Choroid plexus epithelial cell (primary cell): ENCODE measurements around the gene HAL.

Experiments
- DNase-seq: peaks from one replicate; pipeline ENCODE4 v3.0.0-alpha.2; 2010; ENCODE audit warnings: low read depth
- H3K4me3 ChIP-seq: 2 replicates; pipeline ENCODE4 v1.5.1; 2011; ENCODE audit warnings: low read depth, mild to moderate bottlenecking, control low read depth, low read length, moderate library complexity
- TF ChIP-seq, protein P1 (sequence below): conservative IDR thresholded peaks from 2 replicates; pipeline ENCODE4 v1.5.1; 2011; ENCODE audit warnings: low read depth, mild to moderate bottlenecking, control low read depth, inconsistent platforms, low read length, moderate library complexity

Gene HAL

DNA sequence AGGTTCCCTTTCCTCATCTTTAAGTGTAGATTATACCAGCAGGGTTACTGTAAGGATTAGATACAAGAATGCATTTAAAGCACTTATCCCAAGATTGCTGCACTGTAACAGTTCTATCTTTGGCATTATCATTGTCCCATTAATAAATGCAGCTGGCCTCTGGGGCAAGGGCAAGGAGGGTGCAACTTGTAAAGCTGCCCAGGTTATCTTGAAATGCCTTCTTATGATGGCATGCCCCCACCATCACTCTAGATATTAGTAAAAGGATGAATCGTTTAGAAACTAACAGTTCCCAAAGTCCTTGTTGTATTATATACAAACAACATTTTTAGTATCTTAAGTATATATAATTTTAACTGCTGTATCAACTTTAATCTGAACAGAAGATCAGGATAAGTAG lies 32.4 kb upstream of the HAL start:
- TF ChIP-seq, protein P1, sequence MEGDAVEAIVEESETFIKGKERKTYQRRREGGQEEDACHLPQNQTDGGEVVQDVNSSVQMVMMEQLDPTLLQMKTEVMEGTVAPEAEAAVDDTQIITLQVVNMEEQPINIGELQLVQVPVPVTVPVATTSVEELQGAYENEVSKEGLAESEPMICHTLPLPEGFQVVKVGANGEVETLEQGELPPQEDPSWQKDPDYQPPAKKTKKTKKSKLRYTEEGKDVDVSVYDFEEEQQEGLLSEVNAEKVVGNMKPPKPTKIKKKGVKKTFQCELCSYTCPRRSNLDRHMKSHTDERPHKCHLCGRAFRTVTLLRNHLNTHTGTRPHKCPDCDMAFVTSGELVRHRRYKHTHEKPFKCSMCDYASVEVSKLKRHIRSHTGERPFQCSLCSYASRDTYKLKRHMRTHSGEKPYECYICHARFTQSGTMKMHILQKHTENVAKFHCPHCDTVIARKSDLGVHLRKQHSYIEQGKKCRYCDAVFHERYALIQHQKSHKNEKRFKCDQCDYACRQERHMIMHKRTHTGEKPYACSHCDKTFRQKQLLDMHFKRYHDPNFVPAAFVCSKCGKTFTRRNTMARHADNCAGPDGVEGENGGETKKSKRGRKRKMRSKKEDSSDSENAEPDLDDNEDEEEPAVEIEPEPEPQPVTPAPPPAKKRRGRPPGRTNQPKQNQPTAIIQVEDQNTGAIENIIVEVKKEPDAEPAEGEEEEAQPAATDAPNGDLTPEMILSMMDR, result no peak
- DNase-seq, result no peak
- no peak overlapping the region for H3K4me3 ChIP-seq

- TF ChIP-seq, protein P1, result no peak
- DNase-seq, result no peak
- H3K4me3 ChIP-seq, result no peak overlapping the region
Observed at GRCh38 chr12:96026331-96026730, 30.2 kb upstream of the HAL start.

- no peak for DNase-seq
- TF ChIP-seq, protein P1, result no peak
Observed at GRCh38 chr12:96025518-96025917, 29.4 kb upstream of the HAL start.

GRCh38 chr12:96020314-96021003 lies 24.3 kb upstream of the HAL start:
- no peak overlapping the region for H3K4me3 ChIP-seq
- TF ChIP-seq, protein P1, result no peak
- no peak for DNase-seq

More at GRCh38 chr12:96025518-96025917, 29.4 kb upstream of the HAL start:
- no peak overlapping the region for H3K4me3 ChIP-seq

- TF ChIP-seq, protein P1, result peak; percentile 77
- H3K4me3 ChIP-seq, result no peak overlapping the region
- peak; percentile 68 for DNase-seq
Observed at GRCh38 chr12:96015672-96016071, 19.5 kb upstream of the HAL start.

DNA sequence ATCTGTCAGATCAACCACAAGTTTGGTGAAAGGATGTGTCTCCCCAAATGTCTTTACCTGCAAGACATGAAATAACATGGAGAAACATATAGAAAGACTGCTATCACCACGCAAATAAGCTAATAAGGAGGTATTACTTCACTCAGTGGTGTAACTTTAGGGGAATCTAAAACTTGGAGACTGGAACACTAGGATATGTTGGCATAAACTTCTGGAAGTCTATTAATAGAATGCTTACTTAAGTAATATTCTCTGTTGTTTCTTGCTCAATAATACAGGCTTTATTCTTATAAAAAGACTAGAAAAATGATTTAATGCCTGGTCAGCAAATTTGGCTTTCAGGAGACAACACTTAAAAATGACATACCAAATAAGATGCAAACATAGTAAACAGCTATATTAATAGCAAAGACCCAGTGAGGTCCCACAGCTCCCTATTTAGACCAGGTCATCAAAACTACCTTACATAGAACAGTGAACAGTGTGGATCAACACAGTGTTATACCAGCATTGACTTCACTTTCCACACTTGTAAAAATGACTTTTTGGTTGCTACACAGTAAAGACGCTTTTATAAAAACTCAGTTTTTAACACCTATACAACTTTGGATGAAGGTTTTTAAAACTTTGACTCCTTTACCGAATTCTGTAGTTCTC lies 18.9 kb upstream of the HAL start:
- no peak for DNase-seq
- no peak overlapping the region for H3K4me3 ChIP-seq
- TF ChIP-seq, protein P1, result no peak

GRCh38 chr12:96007729-96008128 lies 11.6 kb upstream of the HAL start:
- TF ChIP-seq, protein P1, result no peak
- DNase-seq, result no peak
- no peak overlapping the region for H3K4me3 ChIP-seq
